ENCODE measurements around the gene PRX.

The PRX gene

DNA sequence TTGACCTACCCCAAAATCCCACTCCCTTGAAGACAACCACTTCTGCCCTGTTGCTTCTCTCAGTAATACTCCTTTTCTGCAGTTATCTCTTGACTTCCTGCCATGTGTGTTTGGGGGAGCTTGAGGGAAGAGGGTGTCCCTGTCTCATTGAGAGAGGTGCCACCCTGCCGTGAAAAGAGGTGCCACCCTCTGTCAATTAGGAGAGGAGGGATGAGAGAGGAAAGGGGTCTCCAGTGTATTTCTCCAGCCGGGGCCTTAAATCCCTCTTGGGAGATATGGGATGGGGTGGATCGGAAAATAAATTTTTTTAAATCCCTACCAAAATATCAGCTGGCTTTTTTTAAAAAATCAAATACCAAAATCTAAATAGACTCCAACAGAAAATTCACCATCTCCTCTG lies 48.2 kb downstream of the PRX start:
- DNase-seq (ENCODE audit: low read depth), result no peak

DNA sequence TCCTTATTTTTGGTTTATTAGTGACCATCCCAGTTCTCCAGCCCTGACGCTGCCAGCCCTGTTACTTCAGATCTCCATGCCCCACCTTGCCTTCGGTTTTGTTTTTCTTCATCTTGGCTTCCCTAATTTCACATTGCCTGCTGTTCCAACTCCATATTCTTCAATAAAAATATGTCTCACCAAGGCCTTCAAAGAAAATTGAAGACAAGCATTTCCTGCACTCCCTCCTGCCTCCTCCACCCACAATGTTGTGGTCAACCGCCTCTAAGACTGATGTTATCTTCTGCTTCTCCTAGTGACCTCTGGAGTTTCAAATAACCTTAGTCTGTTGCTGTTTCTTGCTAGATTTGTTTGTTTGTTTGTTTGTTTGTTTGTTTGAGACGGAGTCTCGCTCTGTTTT lies 50.1 kb downstream of the PRX start:
- DNase-seq (ENCODE audit: low read depth), result peak; percentile 79

DNA sequence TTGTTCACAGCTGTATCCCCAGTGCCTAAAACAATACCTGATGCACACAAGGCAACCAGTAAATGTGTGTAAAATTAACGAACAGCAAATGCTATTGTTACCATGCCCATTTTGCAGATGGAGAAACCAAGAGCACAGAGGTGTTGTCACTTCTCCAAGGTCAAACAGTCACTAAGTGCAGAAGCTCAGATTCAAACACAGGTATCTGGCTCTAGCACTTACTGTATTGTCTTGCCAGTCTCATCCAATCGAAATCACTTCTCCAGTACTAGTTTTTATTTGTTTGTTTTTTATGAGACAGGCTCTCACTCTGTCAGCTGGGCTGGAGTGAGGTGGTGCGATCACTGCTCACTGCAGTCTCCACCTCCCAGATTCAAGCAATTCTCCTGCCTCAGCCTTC lies 51.0 kb downstream of the PRX start:
- DNase-seq (ENCODE audit: low read depth), result no peak

DNA sequence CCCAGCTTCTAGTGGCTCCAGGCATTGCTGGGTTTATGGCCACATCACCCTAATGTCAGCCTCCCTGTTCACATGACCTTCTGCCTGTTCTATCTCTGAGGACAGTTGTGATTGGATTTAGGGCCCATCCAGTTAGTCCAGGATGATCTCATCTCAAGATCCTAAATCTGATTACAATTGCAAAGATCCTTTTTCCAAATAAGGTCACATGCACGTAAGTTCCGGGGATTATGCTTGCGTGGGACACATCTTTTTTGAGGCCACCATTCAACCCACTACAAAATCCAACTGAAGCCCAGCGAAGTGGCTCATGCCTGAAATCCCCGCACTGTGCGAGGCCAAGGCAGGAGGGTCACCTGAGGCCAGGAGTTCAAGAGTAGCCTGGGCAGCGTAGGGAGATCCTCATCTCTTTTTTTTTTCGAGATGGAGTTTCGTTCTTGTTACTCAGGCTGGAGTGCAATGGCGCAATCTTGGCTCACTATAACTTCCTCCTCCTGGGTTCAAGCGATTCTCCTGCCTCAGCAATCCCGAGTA lies 52.4 kb downstream of the PRX start:
- DNase-seq (ENCODE audit: low read depth), result peak; percentile 18

DNA sequence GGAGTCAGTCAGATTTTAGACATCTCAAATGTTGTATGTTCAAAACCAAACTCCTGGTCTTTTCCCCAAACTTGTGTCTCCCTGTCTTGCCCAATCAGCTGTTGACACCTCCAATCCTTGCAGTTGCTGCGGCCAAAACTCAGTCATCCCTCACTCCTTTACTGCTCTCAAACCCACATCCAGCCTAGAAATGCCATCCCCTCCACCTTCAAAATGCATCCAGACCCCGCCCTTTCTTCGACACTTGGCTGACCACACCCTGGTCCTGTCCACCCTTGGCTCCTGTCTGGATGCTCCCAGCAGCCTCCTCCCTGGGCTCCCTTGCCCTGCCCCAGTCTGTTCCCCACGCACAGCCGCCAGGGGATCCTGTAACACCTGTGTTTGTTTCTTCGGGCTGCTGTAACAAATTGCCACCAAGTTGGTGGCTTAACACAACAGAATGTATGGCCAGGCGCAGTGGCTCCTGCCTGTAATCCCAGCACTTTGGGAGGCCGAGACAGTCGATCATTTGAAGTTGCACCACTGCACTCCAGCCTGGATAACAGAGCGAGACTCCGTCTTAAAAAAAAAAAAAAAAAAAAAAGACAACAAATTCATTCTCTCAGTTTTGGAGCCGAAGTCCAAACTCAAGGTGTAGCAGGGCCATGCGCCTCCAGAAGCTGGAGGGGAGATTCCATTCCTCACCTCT lies 53.0 kb downstream of the PRX start:
- no peak for DNase-seq (ENCODE audit: low read depth)

DNA sequence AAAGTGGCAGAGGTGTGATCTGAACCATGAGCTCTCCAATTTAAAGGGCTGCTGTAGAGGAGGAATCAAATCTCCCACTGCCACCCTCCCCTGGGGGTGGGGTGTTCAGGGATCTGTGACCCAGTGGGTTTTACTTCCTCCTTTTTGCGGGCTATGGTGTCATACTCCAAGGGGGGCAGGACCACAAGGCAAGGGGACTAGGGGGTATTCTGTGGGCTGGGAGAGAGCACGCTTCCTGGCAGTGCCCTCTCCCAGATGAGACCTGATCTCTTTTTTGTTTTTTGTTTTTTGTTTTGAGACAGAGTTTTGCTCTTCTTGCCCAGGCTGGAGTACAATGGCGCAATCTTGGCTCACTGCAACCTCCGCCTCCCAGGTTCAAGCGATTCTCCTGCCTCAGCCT lies 54.4 kb downstream of the PRX start:
- no peak for DNase-seq (ENCODE audit: low read depth)

DNA sequence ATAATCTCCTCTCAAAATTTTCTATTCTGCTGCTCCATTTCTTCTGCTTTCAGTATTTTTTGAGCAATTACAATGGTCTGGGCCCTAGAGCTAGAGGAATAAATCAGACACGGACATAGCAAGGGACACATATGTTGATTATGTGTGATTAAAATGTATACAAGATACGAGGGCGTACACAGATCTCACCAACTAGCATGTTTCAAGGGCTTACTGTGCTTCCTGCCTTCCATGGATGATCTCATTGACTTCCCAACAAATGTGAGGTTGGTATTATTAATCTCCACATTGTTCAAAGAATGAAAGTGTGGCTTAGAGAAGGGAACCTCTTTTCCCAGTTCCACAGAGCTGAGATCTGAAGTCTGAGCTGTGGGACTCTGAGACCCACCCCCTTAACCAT lies 55.5 kb downstream of the PRX start:
- no peak for DNase-seq (ENCODE audit: low read depth)

DNA sequence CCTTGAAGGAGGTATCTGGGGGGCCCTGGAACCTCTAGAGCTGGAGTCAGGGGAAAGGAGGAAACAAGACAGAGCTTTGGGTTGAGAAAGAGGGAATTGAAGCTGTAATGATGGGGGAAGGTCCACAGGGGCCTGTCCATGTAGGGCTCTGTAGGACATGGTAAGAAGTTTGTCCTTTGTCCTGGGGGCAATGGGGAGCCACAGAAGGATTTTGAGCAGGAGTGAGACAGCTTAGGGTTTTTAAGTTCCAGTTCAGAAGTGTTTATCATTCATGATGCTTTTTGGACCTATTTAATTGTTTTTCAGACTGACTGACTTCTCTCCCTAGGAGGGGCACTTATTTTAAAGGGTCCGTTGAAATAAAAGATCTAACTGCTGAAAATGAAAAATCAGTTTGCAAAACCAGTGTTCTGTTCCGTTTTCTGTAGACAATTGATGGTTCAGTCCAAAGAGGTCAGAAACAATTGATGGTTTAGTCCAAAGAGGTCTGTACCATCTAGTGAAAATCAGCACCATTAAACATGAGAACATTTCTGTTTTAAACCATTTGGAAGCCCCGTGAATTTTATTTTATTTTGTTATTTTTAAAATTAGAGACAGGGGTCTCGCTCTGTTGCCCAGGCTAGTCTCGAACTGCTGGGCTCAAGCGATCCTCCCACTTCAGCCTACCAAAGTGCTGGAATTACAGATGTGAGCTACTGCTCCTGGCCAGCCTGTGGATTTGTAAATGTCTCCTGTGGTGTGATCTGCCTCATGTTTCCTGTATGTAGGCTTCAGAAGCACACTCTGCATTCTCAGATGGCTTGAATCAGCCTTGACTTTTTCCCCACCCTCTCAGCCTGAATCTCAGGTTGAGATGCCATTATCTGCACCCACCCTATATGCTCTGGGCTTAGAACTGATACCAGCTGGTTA lies 56.2 kb downstream of the PRX start:
- DNase-seq (ENCODE audit: low read depth), result no peak

DNA sequence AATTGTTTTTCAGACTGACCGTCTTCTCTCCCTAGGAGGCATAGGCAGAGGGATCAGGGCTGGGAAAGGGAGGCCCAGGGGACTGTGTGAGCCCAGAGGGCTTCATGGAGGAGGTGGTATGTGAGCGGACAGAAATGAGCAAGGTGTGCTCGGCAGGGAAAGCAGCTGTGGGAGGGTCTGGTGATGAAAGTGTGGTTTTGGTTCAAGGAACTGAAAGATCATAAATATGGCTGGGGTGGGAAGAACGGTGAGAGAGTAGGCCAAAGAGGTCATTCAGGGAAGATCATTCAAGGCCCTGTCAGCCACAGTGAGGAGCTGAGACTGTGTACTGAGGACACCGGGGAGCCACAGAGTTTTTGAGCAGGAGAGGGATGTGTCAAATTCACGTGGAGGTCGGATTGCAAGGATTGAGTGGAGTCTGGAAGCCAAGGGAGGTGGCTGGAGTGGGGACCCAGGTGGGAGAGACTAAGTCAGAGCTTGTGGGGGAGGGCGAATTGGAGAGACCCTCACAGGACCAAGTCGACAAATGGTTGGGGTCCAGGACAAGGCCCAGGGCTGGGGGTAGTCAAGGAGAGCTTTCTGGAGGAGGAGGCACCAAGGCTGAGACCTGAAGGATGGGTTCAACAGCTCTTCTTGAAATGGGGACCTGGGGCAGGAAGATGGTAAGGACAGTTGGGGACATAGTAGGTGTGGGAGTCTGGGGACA lies 57.0 kb downstream of the PRX start:
- DNase-seq (ENCODE audit: low read depth), result no peak

DNA sequence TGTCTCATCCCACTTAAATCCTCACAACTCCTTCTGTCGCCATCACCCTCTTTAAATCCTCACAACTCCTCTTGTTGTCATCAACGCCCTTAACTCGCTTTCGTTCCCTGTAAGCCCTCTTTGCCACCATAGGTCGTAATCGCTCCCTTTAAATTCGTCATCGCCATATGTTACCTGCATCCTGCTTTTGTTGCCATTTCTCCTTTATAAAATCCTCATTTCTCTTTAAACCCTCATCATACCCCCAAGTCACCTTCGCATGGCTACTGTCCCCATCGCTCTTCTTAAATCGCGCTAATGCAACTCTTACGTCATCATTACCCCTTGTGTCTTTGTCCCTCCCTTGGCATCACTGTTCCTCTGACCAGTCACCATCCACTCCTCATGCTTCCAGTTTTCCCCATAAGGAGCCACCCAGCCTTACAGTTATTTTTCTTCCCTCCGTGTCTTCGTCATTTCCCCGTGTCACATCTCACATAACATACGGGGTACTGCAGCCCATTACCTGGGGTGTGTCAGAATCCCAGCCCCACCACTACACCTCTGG lies 64.1 kb downstream of the PRX start:
- peak; percentile 14 for DNase-seq (ENCODE audit: low read depth)

DNA sequence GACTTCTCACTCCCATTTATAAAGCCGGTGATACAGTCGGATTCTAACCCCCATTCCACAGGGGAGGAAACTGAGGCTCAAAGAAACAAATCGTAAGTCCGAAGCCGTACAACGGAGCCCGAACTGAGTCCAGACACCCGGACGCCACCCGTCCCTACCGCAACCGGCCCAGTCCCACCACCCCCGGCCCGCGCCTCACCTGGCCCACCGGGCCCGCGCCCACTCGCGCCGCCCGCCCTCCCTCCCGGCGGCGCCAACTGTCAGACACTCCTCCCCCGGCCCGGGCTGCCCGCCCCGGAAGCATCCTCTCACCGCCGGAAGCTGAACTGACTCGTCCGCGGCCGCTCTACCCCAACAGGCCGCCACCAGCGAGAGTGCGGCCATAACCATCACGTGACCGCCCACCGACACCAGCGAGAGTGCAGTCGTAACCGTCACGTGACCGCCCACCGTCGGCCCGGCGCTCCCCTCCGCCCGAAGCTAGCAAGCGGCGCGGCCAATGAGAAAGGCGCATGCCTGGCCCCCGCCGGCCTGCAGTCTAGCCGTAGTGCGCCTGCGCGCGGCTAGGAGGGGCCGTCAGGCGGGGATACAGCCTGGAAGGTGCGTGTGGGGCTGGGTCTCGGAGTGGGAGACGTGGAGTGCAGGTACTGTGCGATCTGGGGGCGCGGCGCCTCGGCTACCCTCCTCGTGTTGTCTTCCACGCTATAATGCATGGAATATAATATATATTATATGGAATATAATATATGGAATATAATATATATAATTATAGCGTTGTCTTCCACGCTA lies 64.9 kb downstream of the PRX start, which contains the start of the genes C19orf47 and PLD3:
TSS of gene C19orf47 (minus strand) at position 273 of the 789 bp plus-strand sequence. CDS start 6,540 bp downstream, outside the sequence.
TSS of gene PLD3 (plus strand) at position 571 of the 789 bp plus-strand sequence. CDS start 17,789 bp downstream, outside the sequence.
- DNase-seq (ENCODE audit: low read depth), result peak; percentile 98

DNA sequence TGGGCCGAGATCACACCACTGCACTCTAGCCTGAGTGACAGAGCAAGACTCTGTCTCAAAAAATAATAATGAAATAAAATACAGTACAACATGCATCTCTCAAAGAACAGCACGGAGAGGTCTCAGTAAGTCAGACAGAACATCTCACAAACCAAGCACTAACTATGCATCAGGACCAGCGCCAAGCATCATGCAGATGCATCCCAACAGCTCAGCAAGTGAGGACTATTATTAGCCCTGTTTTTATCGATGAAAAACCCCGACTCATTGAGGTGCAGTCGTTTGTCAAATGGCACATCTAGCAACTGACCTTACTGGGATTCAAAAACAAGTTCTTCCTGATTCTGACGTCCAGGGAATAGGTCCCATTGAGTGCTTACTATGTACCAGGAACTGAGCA lies 68.8 kb downstream of the PRX start:
- DNase-seq (ENCODE audit: low read depth), result no peak

Measured in amniotic epithelial cell (primary cell).